Keratinocyte (primary cell): ENCODE measurements around the gene MIEF2. TPM values are rescaled to one million over a fixed set of nuclear protein-coding genes. Genes with fewer than 3 reads are reported as not detected.
A peak's percentile ranks its signal among the peaks of the same experiment; 100 is the strongest.

Experiments used
- DNase-seq: peaks from one replicate; pipeline ENCODE4 v3.0.0-alpha.2; 2011; ENCODE audit warnings: low read depth, missing footprints, low spot score
- FAIRE-seq: peaks from 2 replicates; lab custom pipeline; 2011; peaks lifted over from hg19 to GRCh38; lab: Jason Lieb, UNC
- H2AFZ ChIP-seq: 2 replicates; pipeline ENCODE4 v1.6.0; 2012; ENCODE audit warnings: low read length, control low read depth, inconsistent platforms; ENCODE audit not compliant: control insufficient read depth
- H3K27ac ChIP-seq: 2 replicates; pipeline ENCODE4 v1.5.1; 2011; ENCODE audit warnings: low read length; ENCODE audit not compliant: control insufficient read depth, insufficient read depth
- H3K27me3 ChIP-seq: 3 replicates; pipeline ENCODE4 v1.6.0; 2011; ENCODE audit warnings: low read length; ENCODE audit not compliant: control insufficient read depth, insufficient read depth; ENCODE audit errors: extremely low read depth
- H3K36me3 ChIP-seq, 2 experiments: 2 replicates in 1 of 2; 3 replicates in 1 of 2; pipeline ENCODE4 v1.5.1; 2011; ENCODE audit warnings: low read length in 2 of 2, mild to moderate bottlenecking in 1 of 2; ENCODE audit not compliant: control insufficient read depth in 2 of 2, insufficient read depth in 2 of 2; ENCODE audit errors: extremely low read depth in 1 of 2
- H3K4me1 ChIP-seq: 3 replicates; pipeline ENCODE4 v1.5.1; 2011; ENCODE audit warnings: low read length; ENCODE audit not compliant: control insufficient read depth, insufficient read depth; ENCODE audit errors: extremely low read depth
- H3K4me2 ChIP-seq: 3 replicates; pipeline ENCODE4 v1.6.0; 2011; ENCODE audit warnings: low read depth, low read length; ENCODE audit not compliant: control insufficient read depth, insufficient read depth; ENCODE audit errors: extremely low read depth
- H3K4me3 ChIP-seq, 3 experiments: fragments of 200-600 bp in 1 of 3; sonication (generic) in 1 of 3; 2 replicates in 2 of 3; 3 replicates in 1 of 3; pipeline ENCODE4 v1.5.1; 2011 to 2016; ENCODE audit warnings: low read length in 3 of 3, mild to moderate bottlenecking in 3 of 3, control low read depth in 2 of 3, inconsistent platforms in 1 of 3, low read depth in 1 of 3, mixed read lengths in 1 of 3, mixed run types in 1 of 3, moderate library complexity in 1 of 3; ENCODE audit not compliant: control insufficient read depth in 2 of 3, insufficient read depth in 2 of 3; ENCODE audit errors: extremely low read depth in 1 of 3
- H3K79me2 ChIP-seq: 2 replicates; pipeline ENCODE4 v1.6.0; 2012; ENCODE audit warnings: low read length; ENCODE audit not compliant: control insufficient read depth, insufficient read depth
- H3K9ac ChIP-seq: 3 replicates; pipeline ENCODE4 v1.6.0; 2011; ENCODE audit warnings: low read length; ENCODE audit not compliant: control insufficient read depth, insufficient read depth; ENCODE audit errors: extremely low read depth
- H3K9me1 ChIP-seq: 3 replicates; pipeline ENCODE4 v1.6.0; 2011; ENCODE audit warnings: low read length; ENCODE audit not compliant: control insufficient read depth, insufficient read depth; ENCODE audit errors: extremely low read depth
- H3K9me3 ChIP-seq: 2 replicates; pipeline ENCODE4 v1.5.1; 2012; ENCODE audit warnings: low read depth, low read length; ENCODE audit not compliant: control insufficient read depth
- H4K20me1 ChIP-seq: 3 replicates; pipeline ENCODE4 v1.6.0; 2011; ENCODE audit warnings: low read length; ENCODE audit not compliant: control insufficient read depth, insufficient read depth; ENCODE audit errors: extremely low read depth
- EZH2 ChIP-seq: IDR thresholded peaks from one replicate; pipeline ENCODE4 v1.6.1; 2012; ENCODE audit warnings: inconsistent platforms, mild to moderate bottlenecking, low read length, moderate library complexity
- dilution Hi-C: fragments of 300-500 bp; cut with MboI; formaldehyde crosslinking; loops from one replicate; pipeline ENCODE4 v1.7.0; 2020; ENCODE audit warnings: low sequenced_read_pairs; ENCODE audit not compliant: extremely low pct_ligation_motif_present
- polyA plus RNA-seq, 5 experiments: library from polyadenylated mRNA; depleted of rRNA in 3 of 5; stranded (reverse) in 3 of 5; stranded (forward) in 1 of 5; unstranded in 1 of 5; fragments of >200 nt; gene quantifications; 1 replicate in 1 of 5; 2 replicates in 3 of 5; 3 replicates in 1 of 5; pipeline versions ENCODE4 v1.2.1 to v1.2.3, GENCODE V29; 2011 to 2012; ENCODE audit warnings: missing spikeins in 2 of 5, low read depth in 1 of 5, low replicate concordance in 1 of 5
- TF ChIP-seq, protein P1 (sequence below), 3 experiments: IDR thresholded peaks in 1 of 3; conservative IDR thresholded peaks in 1 of 3; optimal IDR thresholded peaks in 1 of 3; 2 replicates in 2 of 3; 3 replicates in 1 of 3; pipeline versions ENCODE3 to v1.5.1; 2011; ENCODE audit warnings: low read length in 3 of 3, mild to moderate bottlenecking in 3 of 3, moderate library complexity in 2 of 3, control low read depth in 1 of 3, inconsistent platforms in 1 of 3; ENCODE audit not compliant: insufficient read depth in 2 of 3; ENCODE audit errors: extremely low read depth in 1 of 3

The MIEF2 gene
- polyA plus RNA-seq, 1 donor (not counting 4 experiments of a cell fraction or from before 2014, with no cell fraction given) = 7.9 TPM

DNA sequence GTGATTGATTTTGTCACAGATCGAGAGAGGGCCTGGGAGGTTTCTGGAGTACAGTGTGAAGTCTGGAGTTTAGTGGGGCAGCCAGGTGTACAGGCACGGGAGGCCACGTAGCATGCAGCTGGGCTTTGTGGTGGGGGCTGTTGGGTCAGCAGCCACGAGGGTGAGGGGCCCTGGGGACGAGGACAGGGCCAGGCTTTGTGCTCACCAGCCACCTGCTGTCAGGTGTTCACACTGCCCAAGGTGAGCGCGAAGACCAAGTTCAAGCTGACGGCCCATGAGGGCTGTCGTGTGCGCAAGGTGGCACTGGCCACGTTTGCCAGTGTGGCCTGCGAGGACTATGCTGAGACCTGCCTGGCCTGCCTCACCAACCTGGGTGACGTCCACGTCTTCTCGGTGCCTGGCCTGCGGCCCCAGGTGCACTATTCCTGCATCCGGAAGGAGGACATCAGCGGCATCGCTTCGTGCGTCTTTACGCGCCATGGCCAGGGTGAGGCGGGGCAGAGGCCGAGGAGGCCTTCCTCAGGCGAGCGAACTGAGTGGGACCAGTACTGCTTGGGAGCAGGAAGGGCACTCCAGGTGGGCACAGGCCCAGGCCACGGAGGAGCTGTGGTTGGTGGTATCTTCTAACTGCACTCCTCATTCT lies 19.1 kb upstream of the MIEF2 start:
- DNase-seq = no peak
- H4K20me1 ChIP-seq = peaks cover 9% of the 10 kb centered on the region
- H3K36me3 ChIP-seq = peaks cover 34 to 36% of the 10 kb centered on the region in 2 experiments
- H3K9me3 ChIP-seq = no peaks in the 10 kb centered on the region
- no peak overlapping the region for H2AFZ ChIP-seq
- H3K4me1 ChIP-seq = peaks cover 3% of the 10 kb centered on the region
- dilution Hi-C loops = no loop called here
- H3K27ac ChIP-seq = no peak overlapping the region
- no peaks in the 10 kb centered on the region for H3K9me1 ChIP-seq
- H3K27me3 ChIP-seq = no peaks in the 10 kb centered on the region
- no peak for FAIRE-seq
- no peak overlapping the region for H3K4me2 ChIP-seq
- H3K9ac ChIP-seq = no peak overlapping the region
- H3K4me3 ChIP-seq = no peak overlapping the region
- H3K79me2 ChIP-seq = peaks cover under 1% of the 10 kb centered on the region
- TF ChIP-seq, protein P1, sequence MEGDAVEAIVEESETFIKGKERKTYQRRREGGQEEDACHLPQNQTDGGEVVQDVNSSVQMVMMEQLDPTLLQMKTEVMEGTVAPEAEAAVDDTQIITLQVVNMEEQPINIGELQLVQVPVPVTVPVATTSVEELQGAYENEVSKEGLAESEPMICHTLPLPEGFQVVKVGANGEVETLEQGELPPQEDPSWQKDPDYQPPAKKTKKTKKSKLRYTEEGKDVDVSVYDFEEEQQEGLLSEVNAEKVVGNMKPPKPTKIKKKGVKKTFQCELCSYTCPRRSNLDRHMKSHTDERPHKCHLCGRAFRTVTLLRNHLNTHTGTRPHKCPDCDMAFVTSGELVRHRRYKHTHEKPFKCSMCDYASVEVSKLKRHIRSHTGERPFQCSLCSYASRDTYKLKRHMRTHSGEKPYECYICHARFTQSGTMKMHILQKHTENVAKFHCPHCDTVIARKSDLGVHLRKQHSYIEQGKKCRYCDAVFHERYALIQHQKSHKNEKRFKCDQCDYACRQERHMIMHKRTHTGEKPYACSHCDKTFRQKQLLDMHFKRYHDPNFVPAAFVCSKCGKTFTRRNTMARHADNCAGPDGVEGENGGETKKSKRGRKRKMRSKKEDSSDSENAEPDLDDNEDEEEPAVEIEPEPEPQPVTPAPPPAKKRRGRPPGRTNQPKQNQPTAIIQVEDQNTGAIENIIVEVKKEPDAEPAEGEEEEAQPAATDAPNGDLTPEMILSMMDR (optimal IDR thresholded peaks at IDR 0.05 in 1 of 3, IDR thresholded peaks at IDR 0.05 in 1 of 3, conservative IDR thresholded peaks at IDR 0.05 in 1 of 3; ENCODE audit: extremely low read depth in 1 of 3, insufficient read depth in 2 of 3, low read length in 3 of 3) = peak in 1 of 3 experiments; percentile 8
- no peak for TF ChIP-seq EZH2

GRCh38 chr17:18245038-18245776 lies 15.3 kb upstream of the MIEF2 start:
- Histone ChIP-seq H3K4me3 (no peak overlapping the region), H3K36me3 (peaks cover 45 to 54% of the 10 kb centered on the region in 2 experiments), H4K20me1 (peaks cover 25% of the 10 kb centered on the region), H3K27ac (no peak overlapping the region), H3K9me1 (no peaks in the 10 kb centered on the region), H3K79me2 (peaks cover 2% of the 10 kb centered on the region), H3K9me3 (no peaks in the 10 kb centered on the region), H3K27me3 (no peaks in the 10 kb centered on the region), H2AFZ (no peak overlapping the region), H3K9ac (no peak overlapping the region), H3K4me2 (no peak overlapping the region), H3K4me1 (peaks cover 27% of the 10 kb centered on the region)
- FAIRE-seq (no peak), DNase-seq (no peak)
- dilution Hi-C loops = no loop called here
- no peak for TF ChIP-seq EZH2
- TF ChIP-seq, protein P1 (optimal IDR thresholded peaks at IDR 0.05 in 1 of 3, IDR thresholded peaks at IDR 0.05 in 1 of 3, conservative IDR thresholded peaks at IDR 0.05 in 1 of 3; ENCODE audit: extremely low read depth in 1 of 3, insufficient read depth in 2 of 3, low read length in 3 of 3) = no peak
